MM.1S (cell line): ENCODE data around the gene CRTAC1.

Experiments used
- EZH2 ChIP-seq: fragments of 300-600 bp; sonication (generic); optimal IDR thresholded peaks from 2 replicates; pipeline ENCODE3; 2017; ENCODE audit warnings: low read depth, mild to moderate bottlenecking, antibody characterized with exemption, low read length, mixed read lengths
- EZH2phosphoT487 ChIP-seq: fragments of 300-600 bp; sonication (generic); IDR thresholded peaks from 2 replicates; pipeline ENCODE4 v1.6.1; 2018; ENCODE audit warnings: antibody characterized with exemption, low read length
- TF ChIP-seq, protein P1 (sequence below): fragments of 300-600 bp; sonication (generic); IDR thresholded peaks from 2 replicates; pipeline ENCODE4 v1.5.1; 2016; ENCODE audit warnings: antibody characterized with exemption, low read length, mixed read lengths

- TF ChIP-seq, protein P1, sequence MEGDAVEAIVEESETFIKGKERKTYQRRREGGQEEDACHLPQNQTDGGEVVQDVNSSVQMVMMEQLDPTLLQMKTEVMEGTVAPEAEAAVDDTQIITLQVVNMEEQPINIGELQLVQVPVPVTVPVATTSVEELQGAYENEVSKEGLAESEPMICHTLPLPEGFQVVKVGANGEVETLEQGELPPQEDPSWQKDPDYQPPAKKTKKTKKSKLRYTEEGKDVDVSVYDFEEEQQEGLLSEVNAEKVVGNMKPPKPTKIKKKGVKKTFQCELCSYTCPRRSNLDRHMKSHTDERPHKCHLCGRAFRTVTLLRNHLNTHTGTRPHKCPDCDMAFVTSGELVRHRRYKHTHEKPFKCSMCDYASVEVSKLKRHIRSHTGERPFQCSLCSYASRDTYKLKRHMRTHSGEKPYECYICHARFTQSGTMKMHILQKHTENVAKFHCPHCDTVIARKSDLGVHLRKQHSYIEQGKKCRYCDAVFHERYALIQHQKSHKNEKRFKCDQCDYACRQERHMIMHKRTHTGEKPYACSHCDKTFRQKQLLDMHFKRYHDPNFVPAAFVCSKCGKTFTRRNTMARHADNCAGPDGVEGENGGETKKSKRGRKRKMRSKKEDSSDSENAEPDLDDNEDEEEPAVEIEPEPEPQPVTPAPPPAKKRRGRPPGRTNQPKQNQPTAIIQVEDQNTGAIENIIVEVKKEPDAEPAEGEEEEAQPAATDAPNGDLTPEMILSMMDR = no peak
- TF ChIP-seq EZH2 (no peak), EZH2phosphoT487 (no peak)
Measured at GRCh38 chr10:97866524-97867219, 163.7 kb downstream of the CRTAC1 start.
